Osteoblast (primary cell): ENCODE results near the gene CRAT. TPM values are rescaled to one million over a fixed set of nuclear protein-coding genes. Genes with fewer than 3 reads are reported as not detected.
"Not testable (repeated sequence)": the region's sequence is repeated elsewhere in the genome, so short reads cannot be mapped to it uniquely, and the experiment has no call there.

Experiments used
- DNase-seq: peaks from one replicate; pipeline ENCODE4 v3.0.0; 2011; ENCODE audit warnings: low spot score, mixed read lengths; ENCODE audit not compliant: insufficient read length; ENCODE audit errors: missing footprints
- H2AFZ ChIP-seq: 2 replicates; pipeline ENCODE4 v1.6.0; 2011; ENCODE audit warnings: mild to moderate bottlenecking, low read length
- H3K27ac ChIP-seq: 2 replicates; pipeline ENCODE4 v1.5.1; 2011; ENCODE audit warnings: mild to moderate bottlenecking, low read depth, low read length, moderate library complexity
- H3K27me3 ChIP-seq: 2 replicates; pipeline ENCODE4 v1.6.0; 2012; ENCODE audit warnings: mild to moderate bottlenecking, control low read depth, inconsistent platforms, low read length, moderate library complexity; ENCODE audit not compliant: insufficient read depth
- H3K36me3 ChIP-seq: 2 replicates; pipeline ENCODE4 v1.5.1; 2011; ENCODE audit warnings: mild to moderate bottlenecking, low read length, control low read depth, moderate library complexity; ENCODE audit not compliant: insufficient read depth
- H3K4me1 ChIP-seq: 2 replicates; pipeline ENCODE4 v1.5.1; 2011; ENCODE audit warnings: mild to moderate bottlenecking, low read length, control low read depth, moderate library complexity; ENCODE audit not compliant: insufficient read depth
- H3K4me2 ChIP-seq: 2 replicates; pipeline ENCODE4 v1.6.0; 2011; ENCODE audit warnings: mild to moderate bottlenecking, low read length; ENCODE audit not compliant: insufficient read depth
- H3K4me3 ChIP-seq: fragments of 200-600 bp; sonication (generic); 3 replicates; pipeline ENCODE4 v1.5.1; 2012; ENCODE audit warnings: mild to moderate bottlenecking, low read length, inconsistent platforms; ENCODE audit not compliant: insufficient read depth
- H3K79me2 ChIP-seq: 2 replicates; pipeline ENCODE4 v1.6.0; 2012; ENCODE audit warnings: mild to moderate bottlenecking, low read length, control low read depth, inconsistent platforms; ENCODE audit not compliant: insufficient read depth
- H3K9me3 ChIP-seq: 2 replicates; pipeline ENCODE4 v1.5.1; 2011; ENCODE audit warnings: low read depth, low read length, control low read depth
- H4K20me1 ChIP-seq: 2 replicates; pipeline ENCODE4 v1.6.0; 2012; ENCODE audit warnings: mild to moderate bottlenecking, low read length, control low read depth; ENCODE audit not compliant: insufficient read depth
- CTCF ChIP-seq: IDR thresholded peaks from 2 replicates; pipeline ENCODE4 v1.5.1; 2011; ENCODE audit warnings: mild to moderate bottlenecking, low read depth, low read length, moderate library complexity; ENCODE audit errors: extremely low read depth
- total RNA-seq: library from RNA; depleted of rRNA; stranded (reverse); fragments of >200 nt; gene quantifications from 2 replicates; pipeline ENCODE4 v1.2.3, GENCODE V29; 2012

CRAT gene
- total RNA-seq, 1 donor: 79.6 TPM

- no peak for DNase-seq
- Histone ChIP-seq H3K9me3 (no peaks in the 10 kb centered on the region), H3K36me3 (peaks cover 45% of the 10 kb centered on the region), H3K4me3 (no peak overlapping the region), H3K4me2 (no peak overlapping the region), H3K4me1 (peaks cover 26% of the 10 kb centered on the region), H4K20me1 (no peaks in the 10 kb centered on the region), H2AFZ (no peak overlapping the region), H3K27me3 (no peaks in the 10 kb centered on the region), H3K27ac (no peak overlapping the region), H3K79me2 (no peaks in the 10 kb centered on the region)
- no peak for TF ChIP-seq CTCF
These were observed 24.9 kb upstream of the CRAT start for GRCh38 chr9:129135476-129135875.

- no peak for TF ChIP-seq CTCF
- Histone ChIP-seq H3K36me3 (peaks cover 56% of the 10 kb centered on the region), H3K79me2 (no peaks in the 10 kb centered on the region), H3K9me3 (no peaks in the 10 kb centered on the region), H3K4me1 (peaks cover 4% of the 10 kb centered on the region), H3K4me3 (no peak overlapping the region), H3K4me2 (no peak overlapping the region), H3K27ac (no peak overlapping the region), H4K20me1 (no peaks in the 10 kb centered on the region), H3K27me3 (no peaks in the 10 kb centered on the region), H2AFZ (no peak overlapping the region)
- peak; percentile 74 for DNase-seq
These were observed 22.5 kb upstream of the CRAT start for GRCh38 chr9:129133082-129133481.

GRCh38 chr9:129131300-129132145 is 20.9 kb upstream of the CRAT start:
- no peaks in the 10 kb centered on the region for H3K27me3 ChIP-seq
- no peak overlapping the region for H3K4me3 ChIP-seq
- no peaks in the 10 kb centered on the region for H3K9me3 ChIP-seq
- H4K20me1 ChIP-seq: no peaks in the 10 kb centered on the region
- peaks cover 5% of the 10 kb centered on the region for H3K79me2 ChIP-seq
- peaks cover 7% of the 10 kb centered on the region for H3K4me1 ChIP-seq
- peaks cover 57% of the 10 kb centered on the region for H3K36me3 ChIP-seq
- peak; percentile 98 for TF ChIP-seq CTCF
- H3K4me2 ChIP-seq: no peak overlapping the region
- DNase-seq: peak; percentile 96
- no peak overlapping the region for H3K27ac ChIP-seq
- H2AFZ ChIP-seq: no peak overlapping the region

GRCh38 chr9:129130791-129131190 is 20.2 kb upstream of the CRAT start:
- Histone ChIP-seq H3K4me3 (no peak overlapping the region), H3K9me3 (no peaks in the 10 kb centered on the region), H3K36me3 (peaks cover 57% of the 10 kb centered on the region), H3K4me2 (no peak overlapping the region), H2AFZ (no peak overlapping the region), H4K20me1 (no peaks in the 10 kb centered on the region), H3K27me3 (no peaks in the 10 kb centered on the region), H3K79me2 (peaks cover 5% of the 10 kb centered on the region), H3K27ac (no peak overlapping the region), H3K4me1 (peaks cover 12% of the 10 kb centered on the region)
- no peak for TF ChIP-seq CTCF
- DNase-seq: no peak

- not testable (repeated sequence) for H3K27ac ChIP-seq, DNase-seq, H3K9me3 ChIP-seq, H3K4me2 ChIP-seq, H3K4me3 ChIP-seq, H2AFZ ChIP-seq, H3K79me2 ChIP-seq, H4K20me1 ChIP-seq, H3K27me3 ChIP-seq
- Histone ChIP-seq H3K36me3 (peaks cover 53% of the 10 kb centered on the region), H3K4me1 (peaks cover 18% of the 10 kb centered on the region)
These were observed 19.7 kb upstream of the CRAT start for GRCh38 chr9:129130271-129130670.
